NCI-H1930 (cell line): Measurements from ENCODE around the gene TEKT5.

Source experiments
- DNase-seq, 2 experiments: peaks; one replicate each; lab custom pipeline; 2025; lab: John Stamatoyannopoulos, UW

The TEKT5 gene

DNA sequence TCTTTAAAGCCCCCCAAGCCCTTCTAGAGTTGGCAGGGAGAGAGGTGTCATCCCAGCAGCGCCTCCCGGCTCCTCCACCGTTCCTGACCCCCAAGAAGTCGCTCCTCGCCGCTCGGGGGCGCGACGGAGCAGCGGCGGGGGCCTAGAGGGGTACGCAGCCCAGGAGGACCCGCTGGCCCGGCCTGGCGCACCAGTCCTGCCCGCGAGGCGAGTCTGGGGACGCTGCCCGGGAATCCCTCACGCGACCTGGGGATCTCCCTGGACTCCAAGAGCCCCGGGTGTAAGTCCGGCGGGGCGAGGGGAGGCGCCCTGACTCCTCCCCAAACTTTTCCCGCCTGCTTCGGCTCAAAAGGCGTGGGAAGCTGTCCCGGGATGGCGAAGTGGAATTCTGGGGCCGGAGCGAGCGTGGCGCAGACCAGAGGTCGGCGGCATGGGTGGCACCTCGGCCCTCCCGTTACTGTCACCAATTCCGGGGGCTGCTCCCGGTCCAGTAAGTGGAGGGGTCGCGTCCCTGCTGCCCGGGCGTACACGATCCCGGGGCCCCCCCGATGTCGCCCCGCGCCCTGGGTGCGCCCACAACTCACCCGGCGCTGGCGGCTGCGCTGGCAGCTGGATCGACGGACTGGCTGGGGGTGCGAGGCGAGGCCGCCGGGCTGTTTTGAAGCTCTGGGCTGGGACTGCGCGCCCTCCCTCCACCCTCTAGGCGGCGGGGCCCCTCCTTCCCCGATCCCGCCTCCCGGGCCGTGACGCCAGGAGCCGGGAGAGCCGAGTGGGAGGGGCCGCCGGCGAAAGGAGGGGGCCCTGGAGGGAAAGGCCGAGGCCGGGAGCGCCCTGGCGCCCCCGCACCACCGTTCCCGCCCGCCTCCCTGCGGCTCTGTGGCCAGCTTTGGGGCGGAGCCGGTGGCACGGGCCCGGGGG is 114.5 kb downstream of the TEKT5 start, which contains the start of gene EMP2:
TSS of gene EMP2 (minus strand) at position 634 of the 918 bp plus-strand sequence. CDS start 32,981 bp downstream, outside the sequence.
- DNase-seq = peak in 1 of 2 experiments; percentile 35

- DNase-seq = no peak
Observed at GRCh38 chr16:10579575-10579964, 115.2 kb downstream of the TEKT5 start.

- no peak for DNase-seq
Observed at GRCh38 chr16:10578474-10579316, 116.0 kb downstream of the TEKT5 start.
